ENCODE measurements around the gene TRIM33. TPM values are rescaled to one million over a fixed set of nuclear protein-coding genes. Genes with fewer than 3 reads are reported as not detected.

The TRIM33 gene
- total and polyA plus RNA-seq, 2 experiments from 2014 or later, result 27.5 to 41.1 TPM

DNA sequence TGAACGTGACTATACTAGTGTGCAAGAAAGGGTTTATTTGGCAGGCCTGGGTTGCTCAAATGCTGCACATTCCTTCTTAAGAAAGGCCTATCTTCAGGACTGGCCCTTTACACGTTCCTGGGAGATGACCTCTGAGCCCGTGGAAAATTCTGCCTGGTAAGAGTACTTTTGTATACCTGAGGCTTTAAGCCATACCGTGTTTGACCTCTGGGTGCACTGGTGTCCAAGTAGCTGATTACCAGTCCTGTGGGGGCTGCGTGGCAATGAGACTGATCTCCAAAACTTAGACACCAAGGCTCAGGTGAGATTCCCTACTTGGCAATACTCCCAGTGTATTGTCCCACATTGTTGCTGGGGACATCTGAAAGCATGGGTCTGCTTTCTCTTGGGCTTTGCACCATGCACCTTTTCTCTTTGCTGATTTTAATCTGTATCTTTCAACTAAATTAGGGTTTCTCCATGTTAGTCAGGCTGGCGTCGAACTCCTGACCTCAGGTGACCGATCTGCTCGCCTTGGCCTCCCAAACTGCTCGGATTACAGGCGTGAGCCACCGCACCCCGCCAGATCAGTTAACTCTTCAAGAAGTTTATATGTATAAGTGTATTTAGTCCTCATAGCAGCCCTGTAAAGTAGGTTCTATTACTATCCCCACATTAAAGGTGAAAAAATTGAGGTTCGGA, 44.5 kb downstream of the TRIM33 start:
- no peak overlapping the region for H3K4me3 ChIP-seq
- peaks cover 98% of the 10 kb centered on the region for H3K79me2 ChIP-seq
- TF ChIP-seq EZH2 (IDR thresholded peaks at IDR 0.05; ENCODE audit: borderline replicate concordance), result no peak
- TF ChIP-seq, protein P1, sequence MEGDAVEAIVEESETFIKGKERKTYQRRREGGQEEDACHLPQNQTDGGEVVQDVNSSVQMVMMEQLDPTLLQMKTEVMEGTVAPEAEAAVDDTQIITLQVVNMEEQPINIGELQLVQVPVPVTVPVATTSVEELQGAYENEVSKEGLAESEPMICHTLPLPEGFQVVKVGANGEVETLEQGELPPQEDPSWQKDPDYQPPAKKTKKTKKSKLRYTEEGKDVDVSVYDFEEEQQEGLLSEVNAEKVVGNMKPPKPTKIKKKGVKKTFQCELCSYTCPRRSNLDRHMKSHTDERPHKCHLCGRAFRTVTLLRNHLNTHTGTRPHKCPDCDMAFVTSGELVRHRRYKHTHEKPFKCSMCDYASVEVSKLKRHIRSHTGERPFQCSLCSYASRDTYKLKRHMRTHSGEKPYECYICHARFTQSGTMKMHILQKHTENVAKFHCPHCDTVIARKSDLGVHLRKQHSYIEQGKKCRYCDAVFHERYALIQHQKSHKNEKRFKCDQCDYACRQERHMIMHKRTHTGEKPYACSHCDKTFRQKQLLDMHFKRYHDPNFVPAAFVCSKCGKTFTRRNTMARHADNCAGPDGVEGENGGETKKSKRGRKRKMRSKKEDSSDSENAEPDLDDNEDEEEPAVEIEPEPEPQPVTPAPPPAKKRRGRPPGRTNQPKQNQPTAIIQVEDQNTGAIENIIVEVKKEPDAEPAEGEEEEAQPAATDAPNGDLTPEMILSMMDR (IDR thresholded peaks at IDR 0.05; ENCODE audit: poor library complexity), result no peak
- no peak for TF ChIP-seq EZH2phosphoT487 (IDR thresholded peaks at IDR 0.05; ENCODE audit: low read depth, severe bottlenecking, unreplicated experiment)
- 82% methylated on average over 14 of the region's 14 CpGs for WGBS (ENCODE audit: low lambda C conversion rate, missing lambda C conversion rate)
- H3K27ac ChIP-seq, result peak overlapping the region; percentile 21
- peaks cover 16% of the 10 kb centered on the region for H3K4me1 ChIP-seq (ENCODE audit: insufficient read depth)
- no peak overlapping the region for H2AFZ ChIP-seq
- H3K4me2 ChIP-seq, result peak overlapping the region; percentile 30
- H3K9me2 ChIP-seq (replicated peaks; ENCODE audit: insufficient read depth), result no peaks in the 10 kb centered on the region
- no peaks in the 10 kb centered on the region for H3K9me3 ChIP-seq (ENCODE audit: low read depth)
- H4K20me1 ChIP-seq (ENCODE audit: insufficient read depth, poor library complexity, severe bottlenecking), result peaks cover 25% of the 10 kb centered on the region
- H3K27me3 ChIP-seq, result no peaks in the 10 kb centered on the region
- peak; percentile 58 for DNase-seq (ENCODE audit: low spot score)
- H3K36me3 ChIP-seq (replicated peaks; ENCODE audit: insufficient read depth, low read depth), result no peaks in the 10 kb centered on the region

- TF ChIP-seq, protein P1 (IDR thresholded peaks at IDR 0.05; ENCODE audit: poor library complexity), result no peak
- TF ChIP-seq EZH2phosphoT487 (IDR thresholded peaks at IDR 0.05; ENCODE audit: low read depth, severe bottlenecking, unreplicated experiment) (no peak), EZH2 (IDR thresholded peaks at IDR 0.05; ENCODE audit: borderline replicate concordance) (no peak)
- Histone ChIP-seq H3K36me3 (replicated peaks; ENCODE audit: insufficient read depth, low read depth) (no peaks in the 10 kb centered on the region), H3K9me3 (ENCODE audit: low read depth) (no peaks in the 10 kb centered on the region), H3K4me2 (no peak overlapping the region), H2AFZ (no peak overlapping the region), H3K4me3 (no peak overlapping the region), H3K4me1 (ENCODE audit: insufficient read depth) (peaks cover 23% of the 10 kb centered on the region), H3K27ac (no peak overlapping the region), H4K20me1 (ENCODE audit: insufficient read depth, poor library complexity, severe bottlenecking) (peaks cover 7% of the 10 kb centered on the region), H3K27me3 (no peaks in the 10 kb centered on the region), H3K79me2 (peaks cover 89% of the 10 kb centered on the region), H3K9me2 (replicated peaks; ENCODE audit: insufficient read depth) (no peaks in the 10 kb centered on the region)
- WGBS (ENCODE audit: low lambda C conversion rate, missing lambda C conversion rate), result 100% methylated on average over 1 of the region's 1 CpG
- DNase-seq (ENCODE audit: low spot score), result no peak
These were observed 48.0 kb downstream of the TRIM33 start for GRCh38 chr1:114462963-114463362.

- 85% methylated on average over 1 of the region's 1 CpG for WGBS (ENCODE audit: low lambda C conversion rate, missing lambda C conversion rate)
- H4K20me1 ChIP-seq (ENCODE audit: insufficient read depth, poor library complexity, severe bottlenecking), result peaks cover 3% of the 10 kb centered on the region
- H3K4me3 ChIP-seq, result no peak overlapping the region
- no peak overlapping the region for H3K4me2 ChIP-seq
- TF ChIP-seq, protein P1 (IDR thresholded peaks at IDR 0.05; ENCODE audit: poor library complexity), result no peak
- TF ChIP-seq EZH2 (IDR thresholded peaks at IDR 0.05; ENCODE audit: borderline replicate concordance), result no peak
- no peak for TF ChIP-seq EZH2phosphoT487 (IDR thresholded peaks at IDR 0.05; ENCODE audit: low read depth, severe bottlenecking, unreplicated experiment)
- no peaks in the 10 kb centered on the region for H3K9me2 ChIP-seq (replicated peaks; ENCODE audit: insufficient read depth)
- DNase-seq (ENCODE audit: low spot score), result no peak
- H3K9me3 ChIP-seq (ENCODE audit: low read depth), result no peaks in the 10 kb centered on the region
- H3K27ac ChIP-seq, result no peak overlapping the region
- peaks cover 21% of the 10 kb centered on the region for H3K4me1 ChIP-seq (ENCODE audit: insufficient read depth)
- no peaks in the 10 kb centered on the region for H3K36me3 ChIP-seq (replicated peaks; ENCODE audit: insufficient read depth, low read depth)
- H2AFZ ChIP-seq, result no peak overlapping the region
- peaks cover 83% of the 10 kb centered on the region for H3K79me2 ChIP-seq
- H3K27me3 ChIP-seq, result no peaks in the 10 kb centered on the region
These were observed 48.7 kb downstream of the TRIM33 start for GRCh38 chr1:114462341-114462740.
